Stomach (tissue), 9 donors: ENCODE measurements around the gene KCNQ1. TPM values are rescaled to one million over a fixed set of nuclear protein-coding genes. Genes with fewer than 3 reads are reported as not detected.
A peak's percentile ranks its signal among the peaks of the same experiment; 100 is the strongest.

ENCODE experiments used
- DNase-seq, 2 donors: peaks; one replicate each; pipeline versions ENCODE4 v3.0.0 to v3.0.0-alpha.2; 2013 to 2019
- H3K27ac ChIP-seq, 5 donors: fragments of 200-600 bp in 4 of 5; sonication (generic) in 4 of 5; one replicate each; pipeline ENCODE4 v1.5.1; 2013 to 2019; ENCODE audit warnings: mild to moderate bottlenecking in 1 of 5, moderate library complexity in 1 of 5
- H3K27me3 ChIP-seq, 3 donors: fragments of 200-600 bp; sonication (generic); one replicate each; pipeline ENCODE4 v1.5.1; 2017 to 2019; ENCODE audit warnings: mixed run types in 1 of 3
- H3K36me3 ChIP-seq, 4 donors: fragments of 200-600 bp; sonication (generic); 1 replicate in 3 of 4; 2 replicates in 1 of 4; pipeline ENCODE4 v1.5.1; 2016 to 2019
- H3K4me1 ChIP-seq, 4 donors: fragments of 200-600 bp; sonication (generic); one replicate each; pipeline ENCODE4 v1.5.1; 2016 to 2019
- H3K4me3 ChIP-seq, 4 donors: fragments of 200-600 bp; sonication (generic) in 3 of 4; one replicate each; pipeline ENCODE4 v1.5.1; 2016 to 2019; ENCODE audit warnings: mild to moderate bottlenecking in 1 of 4
- H3K9me3 ChIP-seq, 4 donors: fragments of 200-600 bp; sonication (generic); one replicate each; pipeline ENCODE4 v1.5.1; 2016 to 2019
- EP300 ChIP-seq: sonication (generic); formaldehyde crosslinking; IDR thresholded peaks from one replicate; pipeline ENCODE4 v1.6.1; 2017; ENCODE audit warnings: antibody characterized with exemption
- POLR2A ChIP-seq, 4 donors: fragments of 450-650 bp; IDR thresholded peaks; one replicate each; pipeline ENCODE4 v1.6.1; 2016; ENCODE audit warnings: antibody characterized with exemption in 4 of 4, control low read depth in 2 of 4, mild to moderate bottlenecking in 1 of 4, moderate library complexity in 1 of 4
- POLR2AphosphoS5 ChIP-seq, 3 donors: sonication (generic); formaldehyde crosslinking; IDR thresholded peaks; one replicate each; pipeline ENCODE4 v1.6.1; 2016; ENCODE audit warnings: antibody characterized with exemption in 3 of 3
- WGBS, 5 donors: extraction: QIAGEN DNeasy Blood & Tissue Kit in 3 of 5; methylation state at CpG; one replicate each; pipeline versions ENCODE4 v1.1.5 to v1.1.7; 2013 to 2018; 5-methylcytosine and 5-hydroxymethylcytosine counted together
- intact Hi-C: fragments of 100-400 bp; cut with DNase I; formaldehyde crosslinking; loops from one replicate; pipeline ENCODE4 v1.15.1; 2023; ENCODE audit warnings: low total_unique reads
- polyA plus RNA-seq, 3 donors: library from polyadenylated mRNA; stranded (reverse); fragments of 200-250 nt; gene quantifications; one replicate each; pipeline ENCODE4 v1.2.3, GENCODE V29; 2013
- total RNA-seq, 5 donors: library from RNA; depleted of rRNA; stranded (reverse); fragments of >200 nt; gene quantifications; one replicate each; pipeline versions ENCODE4 v1.1.0 to v1.2.3, GENCODE V29; 2014 to 2016
- TF ChIP-seq, protein P1 (sequence below), 7 experiments: fragments of 450-650 bp in 4 of 7; fragments of 200-600 bp in 3 of 7; sonication (generic) in 3 of 7; IDR thresholded peaks; one replicate each; pipeline ENCODE4 v1.5.1; 2016 to 2019; ENCODE audit warnings: antibody characterized with exemption in 7 of 7, control low read depth in 2 of 7, mild to moderate bottlenecking in 1 of 7
- donor health status: healthy with polysubstance abuse.
- donor health status: Bipolar disorder and iron deficiency.
- donor health status: healthy.

The KCNQ1 gene
- total and polyA plus RNA-seq, 8 donors, result 12.1 to 155 (median 49.0) TPM

DNA sequence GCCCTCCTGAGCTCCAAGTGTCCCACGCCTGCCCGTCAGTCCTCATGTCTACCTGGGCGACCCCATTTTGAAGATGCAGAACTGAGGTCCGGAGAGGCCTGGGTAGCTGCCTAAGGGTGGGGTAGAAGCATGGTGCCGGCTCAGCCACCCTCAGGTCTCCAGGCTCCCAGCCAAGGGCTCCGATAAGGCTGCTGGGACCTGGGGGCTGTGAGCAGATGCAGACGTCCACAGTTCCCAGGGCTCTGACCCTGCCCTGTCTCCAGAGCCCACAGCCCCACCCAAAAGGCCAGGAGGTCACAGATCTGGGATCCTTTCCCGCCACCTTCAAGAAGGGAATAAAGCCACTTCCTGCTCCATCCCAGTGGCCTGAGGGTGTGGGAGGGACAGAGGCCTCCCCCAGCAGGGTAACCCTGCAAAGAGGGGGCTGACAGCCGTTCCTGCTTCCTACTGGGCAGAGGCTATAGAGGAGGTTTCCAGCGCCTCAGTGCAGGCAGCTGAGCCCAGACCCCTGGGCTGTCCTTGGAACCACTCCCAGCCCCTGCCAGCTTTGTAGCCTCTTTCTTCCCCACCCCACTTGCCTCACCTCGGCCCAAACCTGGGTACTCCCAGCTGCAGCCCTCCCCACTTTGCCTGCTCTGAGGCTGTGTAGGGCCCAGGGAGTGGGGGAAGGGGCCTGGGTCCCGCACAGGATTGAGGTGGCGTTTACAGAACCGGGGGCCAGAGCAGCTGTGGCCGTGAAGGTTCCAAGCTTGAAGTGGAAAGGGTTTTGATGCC lies 355.3 kb downstream of the KCNQ1 start:
- H3K27me3 ChIP-seq, result no peaks in the 10 kb centered on the region
- no peaks in the 10 kb centered on the region for H3K36me3 ChIP-seq
- peaks cover 7 to 15% (median 11%) of the 10 kb centered on the region in 4 donors for H3K4me1 ChIP-seq
- H3K4me3 ChIP-seq, result no peak overlapping the region
- intact Hi-C loops, result no loop called here
- 42 to 65% (median 56%) methylated on average over 11 to 15 of the region's 15 CpGs for WGBS, 5 donors
- H3K27ac ChIP-seq, result peak overlapping the region in 1 of 5 donors; percentile 4
- H3K9me3 ChIP-seq, result no peaks in the 10 kb centered on the region
- peak; percentile 32 to 38 for DNase-seq
- TF ChIP-seq EP300, result no peak
- TF ChIP-seq, protein P1, sequence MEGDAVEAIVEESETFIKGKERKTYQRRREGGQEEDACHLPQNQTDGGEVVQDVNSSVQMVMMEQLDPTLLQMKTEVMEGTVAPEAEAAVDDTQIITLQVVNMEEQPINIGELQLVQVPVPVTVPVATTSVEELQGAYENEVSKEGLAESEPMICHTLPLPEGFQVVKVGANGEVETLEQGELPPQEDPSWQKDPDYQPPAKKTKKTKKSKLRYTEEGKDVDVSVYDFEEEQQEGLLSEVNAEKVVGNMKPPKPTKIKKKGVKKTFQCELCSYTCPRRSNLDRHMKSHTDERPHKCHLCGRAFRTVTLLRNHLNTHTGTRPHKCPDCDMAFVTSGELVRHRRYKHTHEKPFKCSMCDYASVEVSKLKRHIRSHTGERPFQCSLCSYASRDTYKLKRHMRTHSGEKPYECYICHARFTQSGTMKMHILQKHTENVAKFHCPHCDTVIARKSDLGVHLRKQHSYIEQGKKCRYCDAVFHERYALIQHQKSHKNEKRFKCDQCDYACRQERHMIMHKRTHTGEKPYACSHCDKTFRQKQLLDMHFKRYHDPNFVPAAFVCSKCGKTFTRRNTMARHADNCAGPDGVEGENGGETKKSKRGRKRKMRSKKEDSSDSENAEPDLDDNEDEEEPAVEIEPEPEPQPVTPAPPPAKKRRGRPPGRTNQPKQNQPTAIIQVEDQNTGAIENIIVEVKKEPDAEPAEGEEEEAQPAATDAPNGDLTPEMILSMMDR (IDR thresholded peaks at IDR 0.05), result no peak
- TF ChIP-seq POLR2A (IDR thresholded peaks at IDR 0.05), result no peak
- no peak for TF ChIP-seq POLR2AphosphoS5 (IDR thresholded peaks at IDR 0.05)

DNA sequence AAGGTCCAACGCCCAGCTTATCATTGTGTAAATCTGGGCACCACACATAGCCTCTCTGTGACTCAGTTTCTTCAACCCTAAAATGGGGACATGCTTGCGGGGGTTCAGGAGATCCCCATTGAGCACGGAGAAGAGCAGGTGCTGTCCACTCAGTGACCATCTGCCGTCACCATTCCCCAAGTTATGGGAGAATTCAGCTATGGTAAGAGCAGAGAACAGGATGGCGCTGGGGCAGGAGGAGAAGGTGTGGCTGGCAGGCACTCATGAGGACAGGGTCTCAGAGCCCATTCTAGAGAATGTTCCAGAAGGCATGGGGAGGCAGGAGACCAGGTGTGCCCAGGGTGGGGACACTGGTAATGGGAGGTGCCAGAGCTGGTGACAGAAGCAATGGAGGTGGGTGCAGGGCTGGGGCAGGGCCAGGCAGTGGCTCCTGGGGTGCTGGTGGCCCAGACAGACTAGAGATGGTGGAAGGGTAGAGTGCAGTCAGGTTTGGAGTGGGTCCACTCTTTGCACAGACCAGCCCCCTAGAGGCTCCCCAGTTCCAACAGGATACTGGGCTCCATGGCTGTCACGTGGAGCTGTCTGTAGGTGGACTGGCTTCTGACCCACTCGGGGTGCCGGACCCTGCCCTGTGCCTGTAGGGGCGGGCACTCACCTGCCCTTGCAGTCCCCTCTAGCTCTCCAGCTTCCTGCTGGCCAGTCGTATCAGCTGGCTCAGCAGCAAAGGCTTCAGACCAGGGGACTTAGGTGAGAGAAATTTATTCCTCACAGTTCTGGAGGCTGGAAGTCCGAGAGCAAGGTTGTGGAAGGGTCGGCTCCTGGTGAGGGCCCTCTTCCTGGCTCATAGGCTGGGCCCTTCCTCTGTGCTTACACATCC lies 356.1 kb downstream of the KCNQ1 start:
- peak in 1 of 2 donors; percentile 21 for DNase-seq
- 78 to 89% (median 86%) methylated on average over 11 to 12 of the region's 12 CpGs for WGBS, 5 donors
- intact Hi-C loops, result no loop called here
- H3K9me3 ChIP-seq, result no peaks in the 10 kb centered on the region
- peak overlapping the region in 1 of 5 donors; percentile 4 for H3K27ac ChIP-seq
- H3K27me3 ChIP-seq, result no peaks in the 10 kb centered on the region
- TF ChIP-seq, protein P1 (IDR thresholded peaks at IDR 0.05), result no peak
- TF ChIP-seq POLR2A (IDR thresholded peaks at IDR 0.05) (no peak), EP300 (no peak), POLR2AphosphoS5 (IDR thresholded peaks at IDR 0.05) (no peak)
- no peaks in the 10 kb centered on the region for H3K36me3 ChIP-seq
- no peak overlapping the region for H3K4me3 ChIP-seq
- H3K4me1 ChIP-seq, result peaks cover 7 to 16% (median 15%) of the 10 kb centered on the region in 4 donors

DNA sequence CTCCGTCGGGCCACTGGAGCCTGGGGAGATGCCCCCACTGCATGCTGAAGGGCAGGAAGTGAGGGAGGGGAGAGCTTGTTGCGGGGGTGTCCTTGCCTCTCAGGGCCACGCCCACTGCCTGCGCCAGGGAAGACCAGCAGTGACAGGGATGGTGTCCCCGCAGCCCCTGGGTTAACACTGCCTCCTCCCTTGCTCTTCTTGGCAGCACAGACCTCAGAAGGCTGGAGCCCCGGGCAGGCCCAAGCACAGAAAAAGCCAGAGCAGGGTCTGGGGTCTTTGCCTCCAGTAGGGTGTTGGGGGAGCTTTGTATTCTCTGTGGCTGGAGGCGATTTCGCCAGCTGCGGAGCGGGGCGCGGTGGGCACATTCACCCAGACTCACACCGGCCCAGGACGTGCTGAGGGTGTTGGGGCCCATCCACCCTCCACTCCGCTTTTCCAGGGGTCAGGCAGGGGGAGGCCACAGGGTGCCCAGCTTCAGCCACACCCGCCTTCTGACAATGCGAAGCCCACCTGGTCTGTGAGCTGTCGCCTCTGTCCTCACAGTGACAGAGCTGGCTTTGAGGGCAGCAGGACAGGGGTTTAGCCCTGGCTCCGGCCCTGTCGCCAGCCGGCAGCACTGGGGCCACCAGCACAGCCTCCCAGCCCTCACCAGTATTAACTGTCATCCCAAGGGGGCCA lies 357.0 kb downstream of the KCNQ1 start:
- no peak for TF ChIP-seq EP300
- no peak for TF ChIP-seq POLR2A (IDR thresholded peaks at IDR 0.05)
- intact Hi-C loops, result no loop called here
- peak in 1 of 2 donors; percentile 23 for DNase-seq
- Histone ChIP-seq H3K27me3 (no peaks in the 10 kb centered on the region), H3K9me3 (no peaks in the 10 kb centered on the region), H3K36me3 (no peaks in the 10 kb centered on the region), H3K4me3 (no peak overlapping the region), H3K4me1 (peaks cover 14 to 25% (median 24%) of the 10 kb centered on the region in 4 donors), H3K27ac (no peak overlapping the region)
- 91 to 95% (median 93%) methylated on average over 17 to 22 of the region's 22 CpGs for WGBS, 5 donors

DNA sequence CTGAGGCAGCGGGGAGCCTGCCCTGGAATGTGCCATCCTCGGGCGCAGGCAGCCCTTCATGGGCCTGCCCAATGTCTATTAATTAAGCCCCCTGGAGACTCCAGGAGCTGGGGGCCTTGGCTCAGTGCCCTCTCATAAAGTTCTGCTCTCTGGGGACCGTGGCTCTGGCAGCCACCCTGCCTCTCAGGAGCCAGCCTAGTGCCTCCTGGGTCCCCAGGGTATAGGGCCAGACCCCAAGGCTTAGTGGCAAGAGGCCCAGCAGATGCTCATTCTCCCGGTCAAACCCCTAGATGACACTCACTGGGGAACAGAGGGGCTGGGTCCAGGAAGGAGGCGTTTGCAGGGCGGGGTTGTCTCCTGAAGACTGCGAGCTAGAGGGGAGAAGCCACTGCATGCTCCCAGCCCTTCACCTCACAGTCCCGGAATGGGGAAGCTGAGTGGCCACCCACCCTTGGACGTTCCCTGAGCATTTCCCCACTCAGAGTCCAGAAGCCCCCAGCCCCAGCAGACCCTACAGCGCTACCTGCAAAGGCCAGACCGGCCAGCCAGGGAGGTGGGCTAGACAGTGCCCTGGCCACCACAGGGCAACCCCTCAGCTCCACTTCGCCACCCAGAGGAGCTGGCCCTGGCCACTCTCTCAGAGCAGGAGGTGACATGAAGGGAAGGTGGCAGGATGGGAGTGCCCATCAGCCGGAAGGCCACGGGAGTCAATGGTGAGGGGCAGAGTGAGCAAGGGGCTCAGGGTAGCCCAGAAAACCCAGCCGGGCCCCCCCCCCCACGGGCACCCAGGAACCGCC lies 357.8 kb downstream of the KCNQ1 start:
- no peaks in the 10 kb centered on the region for H3K27me3 ChIP-seq
- no peak overlapping the region for H3K27ac ChIP-seq
- H3K9me3 ChIP-seq, result no peaks in the 10 kb centered on the region
- WGBS, 5 donors, result 86 to 96% (median 92%) methylated on average over 11 to 18 of the region's 18 CpGs
- H3K4me3 ChIP-seq, result no peak overlapping the region
- peak in 1 of 2 donors; percentile 22 for DNase-seq
- H3K4me1 ChIP-seq, result peaks cover 19 to 33% (median 30%) of the 10 kb centered on the region in 4 donors
- H3K36me3 ChIP-seq, result no peaks in the 10 kb centered on the region
- intact Hi-C loops, result no loop called here
- TF ChIP-seq EP300, result no peak
- no peak for TF ChIP-seq POLR2A (IDR thresholded peaks at IDR 0.05)
- TF ChIP-seq, protein P1 (IDR thresholded peaks at IDR 0.05), result no peak
- no peak for TF ChIP-seq POLR2AphosphoS5 (IDR thresholded peaks at IDR 0.05)
